Measurements from ENCODE around the gene TRIM28. TPM values are rescaled to one million over a fixed set of nuclear protein-coding genes. Genes with fewer than 3 reads are reported as not detected.
"Not testable (repeated sequence)": the region's sequence is repeated elsewhere in the genome, so short reads cannot be mapped to it uniquely, and the experiment has no call there.

Gene TRIM28
- 100 to 1,000 TPM; 351 to 473 TPM for total RNA-seq

- Mint-ChIP-seq H3K9me3 (no peaks in the 10 kb centered on the region), H3K27me3 (ENCODE audit: low read depth) (peaks cover 13% of the 10 kb centered on the region), H3K4me3 (peak within 1 kb of the TSS; percentile 91 to 95), H3K36me3 (ENCODE audit: insufficient read depth in 2 of 2) (peaks cover 18 to 27% of the 10 kb centered on the region in 2 donors), H3K4me1 (ENCODE audit: low read depth) (peaks cover 30% of the 10 kb centered on the region), H3K27ac (peak within 1 kb of the TSS; percentile 96)
- ATAC-seq (replicated peaks in 1 of 2) (peak; percentile 96), DNase-seq (peak; percentile 100)
These were observed at the start of gene TRIM28 for GRCh38 chr19:58543826-58544590. Gene TRIM28, plus strand, starts transcription at chr19:58544064. Its CDS starts 694 bp downstream, at chr19:58544758.

- DNase-seq = no peak
- ATAC-seq (replicated peaks in 1 of 2) = no peak
- Mint-ChIP-seq H3K9me3 (peaks cover 0 to 10% of the 10 kb centered on the region in 2 donors), H3K27ac (no peak overlapping the region), H3K27me3 (ENCODE audit: low read depth) (no peaks in the 10 kb centered on the region), H3K4me3 (peak overlapping the region; percentile 79 to 100), H3K4me1 (ENCODE audit: low read depth) (peaks cover 27% of the 10 kb centered on the region), H3K36me3 (ENCODE audit: insufficient read depth in 2 of 2) (peaks cover 3 to 7% of the 10 kb centered on the region in 2 donors)
These were observed 46.2 kb upstream of the TRIM28 start for GRCh38 chr19:58497634-58498170.

GRCh38 chr19:58498316-58499020, 45.4 kb upstream of the TRIM28 start:
- no peak for ATAC-seq (replicated peaks in 1 of 2)
- no peak for DNase-seq
- peaks cover 3 to 7% of the 10 kb centered on the region in 2 donors for H3K36me3 Mint-ChIP-seq (ENCODE audit: insufficient read depth in 2 of 2)
- H3K4me1 Mint-ChIP-seq (ENCODE audit: low read depth) = peaks cover 27% of the 10 kb centered on the region
- no peak overlapping the region for H3K27ac Mint-ChIP-seq
- peak overlapping the region; percentile 79 to 100 for H3K4me3 Mint-ChIP-seq
- no peaks in the 10 kb centered on the region for H3K27me3 Mint-ChIP-seq (ENCODE audit: low read depth)
- peaks cover 2 to 10% of the 10 kb centered on the region in 2 donors for H3K9me3 Mint-ChIP-seq

GRCh38 chr19:58499021-58499927, 44.6 kb upstream of the TRIM28 start:
- Mint-ChIP-seq H3K4me1 (ENCODE audit: low read depth) (peaks cover 27% of the 10 kb centered on the region), H3K9me3 (peaks cover 2 to 10% of the 10 kb centered on the region in 2 donors), H3K27ac (peak overlapping the region; percentile 70), H3K36me3 (ENCODE audit: insufficient read depth in 2 of 2) (peaks cover 3 to 7% of the 10 kb centered on the region in 2 donors), H3K4me3 (peak overlapping the region; percentile 79 to 100), H3K27me3 (ENCODE audit: low read depth) (no peaks in the 10 kb centered on the region)
- peak; percentile 98 to 99 for ATAC-seq (replicated peaks in 1 of 2)
- DNase-seq = peak; percentile 97 to 99

GRCh38 chr19:58500242-58500641, 43.6 kb upstream of the TRIM28 start:
- Mint-ChIP-seq H3K27ac (no peak overlapping the region), H3K4me3 (peak overlapping the region in 1 of 2 donors; percentile 100)

GRCh38 chr19:58507602-58508223, 36.2 kb upstream of the TRIM28 start:
- not testable (repeated sequence) for H3K4me1 Mint-ChIP-seq (ENCODE audit: low read depth); H3K27ac Mint-ChIP-seq; DNase-seq; H3K36me3 Mint-ChIP-seq (ENCODE audit: insufficient read depth in 2 of 2); ATAC-seq (replicated peaks in 1 of 2); H3K4me3 Mint-ChIP-seq; H3K9me3 Mint-ChIP-seq; H3K27me3 Mint-ChIP-seq (ENCODE audit: low read depth)

More at GRCh38 chr19:58500242-58500641, 43.6 kb upstream of the TRIM28 start:
- no peaks in the 10 kb centered on the region for H3K27me3 Mint-ChIP-seq (ENCODE audit: low read depth)
- peaks cover 2 to 10% of the 10 kb centered on the region in 2 donors for H3K9me3 Mint-ChIP-seq
- ATAC-seq (replicated peaks in 1 of 2) (no peak), DNase-seq (no peak)
- peaks cover 3 to 7% of the 10 kb centered on the region in 2 donors for H3K36me3 Mint-ChIP-seq (ENCODE audit: insufficient read depth in 2 of 2)
- H3K4me1 Mint-ChIP-seq (ENCODE audit: low read depth) = peaks cover 24% of the 10 kb centered on the region

- DNase-seq (no peak), ATAC-seq (replicated peaks in 1 of 2) (no peak)
- H3K4me1 Mint-ChIP-seq (ENCODE audit: low read depth) = peaks cover 3% of the 10 kb centered on the region
- H3K27ac Mint-ChIP-seq = peak overlapping the region; percentile 22
- H3K27me3 Mint-ChIP-seq (ENCODE audit: low read depth) = no peaks in the 10 kb centered on the region
- no peak overlapping the region for H3K4me3 Mint-ChIP-seq
- peaks cover 0 to 6% of the 10 kb centered on the region in 2 donors for H3K36me3 Mint-ChIP-seq (ENCODE audit: insufficient read depth in 2 of 2)
- peaks cover 0 to 3% of the 10 kb centered on the region in 2 donors for H3K9me3 Mint-ChIP-seq
These were observed 34.2 kb upstream of the TRIM28 start for GRCh38 chr19:58509731-58510083.

GRCh38 chr19:58510084-58510862, 33.6 kb upstream of the TRIM28 start:
- Mint-ChIP-seq H3K27me3 (ENCODE audit: low read depth) (no peaks in the 10 kb centered on the region), H3K4me3 (no peak overlapping the region), H3K36me3 (ENCODE audit: insufficient read depth in 2 of 2) (peaks cover 0 to 6% of the 10 kb centered on the region in 2 donors), H3K4me1 (ENCODE audit: low read depth) (peaks cover 8% of the 10 kb centered on the region), H3K9me3 (peaks cover 0 to 3% of the 10 kb centered on the region in 2 donors), H3K27ac (peak overlapping the region; percentile 22)
- no peak for DNase-seq
- ATAC-seq (replicated peaks in 1 of 2) = no peak

- peak within 1 kb of the TSS; percentile 10 to 87 for H3K4me3 Mint-ChIP-seq
- peaks cover 3 to 9% of the 10 kb centered on the region in 2 donors for H3K36me3 Mint-ChIP-seq (ENCODE audit: insufficient read depth in 2 of 2)
- DNase-seq (no peak), ATAC-seq (replicated peaks in 1 of 2) (no peak)
- H3K4me1 Mint-ChIP-seq (ENCODE audit: low read depth) = peaks cover 18% of the 10 kb centered on the region
- H3K9me3 Mint-ChIP-seq = peaks cover 0 to 3% of the 10 kb centered on the region in 2 donors
- H3K27ac Mint-ChIP-seq = no peak within 1 kb of the TSS
- no peaks in the 10 kb centered on the region for H3K27me3 Mint-ChIP-seq (ENCODE audit: low read depth)
These were observed 32.3 kb upstream of the TRIM28 start, which contains the start of gene SLC27A5 for GRCh38 chr19:58511353-58512208. Gene SLC27A5, minus strand, starts transcription at chr19:58511992. Its CDS starts 37 bp downstream, at chr19:58511955.

GRCh38 chr19:58513213-58513693, 30.6 kb upstream of the TRIM28 start:
- DNase-seq (no peak), ATAC-seq (replicated peaks in 1 of 2) (no peak)
- Mint-ChIP-seq H3K4me3 (peak overlapping the region; percentile 86 to 87), H3K4me1 (ENCODE audit: low read depth) (peaks cover 27% of the 10 kb centered on the region), H3K27ac (peak overlapping the region; percentile 14), H3K9me3 (no peaks in the 10 kb centered on the region), H3K27me3 (ENCODE audit: low read depth) (no peaks in the 10 kb centered on the region), H3K36me3 (ENCODE audit: insufficient read depth in 2 of 2) (peaks cover 3 to 5% of the 10 kb centered on the region in 2 donors)

Measured in activated T-cell treated with anti-CD3 and anti-CD28 coated beads, Interleukin-2, amount 50 U/mL, for 72 hours (primary cell).